ENCODE results near the gene DPEP2NB. TPM values are rescaled to one million over a fixed set of nuclear protein-coding genes. Genes with fewer than 3 reads are reported as not detected.
A peak's percentile ranks its signal among the peaks of the same experiment; 100 is the strongest.

DPEP2NB gene
- total and polyA plus RNA-seq, 8 donors: not detected

DNA sequence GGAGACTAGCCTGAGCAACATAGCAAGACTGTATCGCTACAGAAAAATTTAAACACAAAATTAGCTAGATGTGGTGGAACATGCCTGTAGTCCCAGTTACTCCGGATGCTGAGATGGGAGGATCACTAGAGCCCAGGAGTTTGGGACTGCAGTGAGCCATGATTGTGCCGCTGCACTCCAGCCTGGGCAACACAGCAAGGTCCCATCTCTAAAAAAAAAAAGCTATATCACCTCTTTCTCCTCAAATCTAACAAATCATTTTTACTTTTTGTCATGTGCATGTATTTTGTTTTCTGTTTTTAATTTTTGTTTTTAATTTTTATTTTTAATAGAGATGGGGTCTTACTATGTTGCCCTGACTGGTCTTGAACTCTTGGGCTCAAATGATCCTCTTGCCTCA lies 13.3 kb upstream of the DPEP2NB start:
- Histone ChIP-seq H3K9me3 (no peaks in the 10 kb centered on the region), H3K4me3 (no peak overlapping the region), H3K36me3 (peaks cover 0 to 36% of the 10 kb centered on the region in 2 donors), H3K4me1 (peaks cover 1 to 17% of the 10 kb centered on the region in 2 donors), H3K27me3 (no peaks in the 10 kb centered on the region), H3K27ac (no peak overlapping the region)
- TF ChIP-seq, protein P1, sequence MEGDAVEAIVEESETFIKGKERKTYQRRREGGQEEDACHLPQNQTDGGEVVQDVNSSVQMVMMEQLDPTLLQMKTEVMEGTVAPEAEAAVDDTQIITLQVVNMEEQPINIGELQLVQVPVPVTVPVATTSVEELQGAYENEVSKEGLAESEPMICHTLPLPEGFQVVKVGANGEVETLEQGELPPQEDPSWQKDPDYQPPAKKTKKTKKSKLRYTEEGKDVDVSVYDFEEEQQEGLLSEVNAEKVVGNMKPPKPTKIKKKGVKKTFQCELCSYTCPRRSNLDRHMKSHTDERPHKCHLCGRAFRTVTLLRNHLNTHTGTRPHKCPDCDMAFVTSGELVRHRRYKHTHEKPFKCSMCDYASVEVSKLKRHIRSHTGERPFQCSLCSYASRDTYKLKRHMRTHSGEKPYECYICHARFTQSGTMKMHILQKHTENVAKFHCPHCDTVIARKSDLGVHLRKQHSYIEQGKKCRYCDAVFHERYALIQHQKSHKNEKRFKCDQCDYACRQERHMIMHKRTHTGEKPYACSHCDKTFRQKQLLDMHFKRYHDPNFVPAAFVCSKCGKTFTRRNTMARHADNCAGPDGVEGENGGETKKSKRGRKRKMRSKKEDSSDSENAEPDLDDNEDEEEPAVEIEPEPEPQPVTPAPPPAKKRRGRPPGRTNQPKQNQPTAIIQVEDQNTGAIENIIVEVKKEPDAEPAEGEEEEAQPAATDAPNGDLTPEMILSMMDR (IDR thresholded peaks at IDR 0.05): no peak
- intact Hi-C loops (cut with DNase I): no loop called here
- DNase-seq (no peak), ATAC-seq (no peak)

DNA sequence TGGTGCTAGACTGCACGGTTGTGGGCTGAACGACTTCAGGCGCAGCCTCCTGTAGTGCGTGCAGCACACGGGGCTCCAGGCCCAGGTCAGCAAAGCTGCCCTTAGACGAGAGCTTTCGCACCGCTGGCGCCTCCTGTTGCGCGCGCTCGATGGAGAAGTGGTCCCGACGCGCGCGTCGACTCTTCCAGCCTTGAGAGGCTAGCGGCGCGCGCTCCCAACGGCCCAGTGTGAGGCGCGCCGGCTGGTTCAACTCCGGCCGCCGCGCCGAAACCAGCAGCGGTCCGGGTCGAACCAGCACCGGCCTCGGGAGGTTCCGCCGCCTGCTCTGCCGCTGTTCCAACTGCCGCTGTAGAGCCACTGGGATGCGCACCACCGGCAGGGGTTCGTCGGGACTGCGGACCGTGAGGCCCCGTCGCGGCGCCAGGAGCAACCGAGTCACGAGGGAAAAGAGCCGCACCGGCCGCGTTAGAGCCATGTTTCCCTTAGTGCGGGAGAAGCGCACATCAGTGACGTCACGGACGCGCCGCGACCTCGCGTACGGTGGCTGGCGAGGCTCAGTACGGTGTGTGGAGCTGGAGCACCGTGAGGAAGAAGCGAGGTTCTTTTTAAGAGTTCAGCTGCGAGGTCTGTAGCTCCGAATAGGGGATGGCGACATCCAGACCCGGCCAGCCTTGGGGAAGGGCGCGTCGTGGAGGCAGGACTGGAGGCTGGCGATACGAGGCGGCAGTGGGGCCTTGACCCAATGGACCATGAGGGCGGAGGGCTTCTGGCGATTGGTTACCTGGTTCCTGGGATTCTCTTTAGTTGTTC lies 7.2 kb upstream of the DPEP2NB start, which contains the start of the genes DDX28 and DUS2:
Gene DDX28 (minus strand): TSS at position 505 of the 810 bp plus-strand sequence. CDS start 30 bp downstream, at position 475.
Gene DUS2 (plus strand): TSS at position 557 of the 810 bp plus-strand sequence. CDS start 14,740 bp downstream, outside the sequence.
- H3K9me3 ChIP-seq: no peaks in the 10 kb centered on the region
- no peaks in the 10 kb centered on the region for H3K27me3 ChIP-seq
- H3K4me3 ChIP-seq: peak within 1 kb of the TSS; percentile 96 to 98
- peaks cover 14 to 33% of the 10 kb centered on the region in 2 donors for H3K4me1 ChIP-seq
- H3K36me3 ChIP-seq: peaks cover 0 to 34% of the 10 kb centered on the region in 2 donors
- ATAC-seq (peak; percentile 98), DNase-seq (peak; percentile 93 to 97 (median 94))
- TF ChIP-seq, protein P1 (IDR thresholded peaks at IDR 0.05): no peak
- peak within 1 kb of the TSS; percentile 82 to 91 for H3K27ac ChIP-seq
- intact Hi-C loops (cut with DNase I): no loop called here

DNA sequence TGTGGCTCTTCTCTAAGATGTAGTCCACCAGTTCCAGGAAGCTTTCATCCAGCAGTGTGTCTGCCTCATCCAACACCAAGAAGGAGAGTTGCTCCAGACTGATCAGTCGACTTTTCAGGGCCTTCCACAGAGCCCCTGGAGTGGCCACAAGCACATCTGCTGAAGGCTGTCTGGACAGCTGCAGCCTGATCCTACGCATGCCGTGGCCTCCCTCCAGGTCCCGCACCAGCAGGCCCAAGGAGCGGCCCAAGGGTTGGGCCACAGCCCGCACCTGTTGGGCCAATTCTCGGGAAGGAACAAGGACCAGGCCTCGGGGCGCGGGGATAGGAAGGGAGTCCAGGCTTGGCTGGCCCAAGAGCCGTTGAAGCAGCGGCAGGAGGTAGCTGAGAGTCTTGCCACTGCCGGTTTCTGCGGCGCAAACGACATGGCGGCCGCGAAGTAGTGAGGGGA lies 6.6 kb upstream of the DPEP2NB start:
- Histone ChIP-seq H3K27me3 (no peaks in the 10 kb centered on the region), H3K9me3 (no peaks in the 10 kb centered on the region), H3K36me3 (peaks cover 0 to 28% of the 10 kb centered on the region in 2 donors), H3K4me1 (peaks cover 14 to 33% of the 10 kb centered on the region in 2 donors), H3K4me3 (peak overlapping the region; percentile 96 to 98), H3K27ac (peak overlapping the region; percentile 82 to 91)
- no peak for ATAC-seq
- intact Hi-C loops (cut with DNase I): no loop called here
- no peak for DNase-seq
- TF ChIP-seq, protein P1 (IDR thresholded peaks at IDR 0.05): no peak

- H3K27me3 ChIP-seq: no peaks in the 10 kb centered on the region
- DNase-seq (no peak), ATAC-seq (no peak)
- H3K4me1 ChIP-seq: peaks cover 14 to 33% of the 10 kb centered on the region in 2 donors
- intact Hi-C loops (cut with DNase I): no loop called here
- H3K4me3 ChIP-seq: no peak overlapping the region
- no peaks in the 10 kb centered on the region for H3K9me3 ChIP-seq
- TF ChIP-seq, protein P1 (IDR thresholded peaks at IDR 0.05): no peak
- H3K27ac ChIP-seq: no peak overlapping the region
- H3K36me3 ChIP-seq: peaks cover 0 to 20% of the 10 kb centered on the region in 2 donors
Measured at GRCh38 chr16:68021490-68021889, 5.8 kb upstream of the DPEP2NB start.

GRCh38 chr16:68019167-68019680 lies 3.5 kb upstream of the DPEP2NB start:
- DNase-seq (no peak), ATAC-seq (no peak)
- no peak overlapping the region for H3K27ac ChIP-seq
- TF ChIP-seq, protein P1 (IDR thresholded peaks at IDR 0.05): no peak
- intact Hi-C loops (cut with DNase I): no loop called here
- H3K4me1 ChIP-seq: peaks cover 14 to 26% of the 10 kb centered on the region in 2 donors
- peaks cover 0 to 9% of the 10 kb centered on the region in 2 donors for H3K36me3 ChIP-seq
- H3K4me3 ChIP-seq: no peak overlapping the region
- no peaks in the 10 kb centered on the region for H3K9me3 ChIP-seq
- H3K27me3 ChIP-seq: no peaks in the 10 kb centered on the region
